Right lobe of liver (tissue), 6 donors: ENCODE data around the gene NXPH2. TPM values are rescaled to one million over a fixed set of nuclear protein-coding genes. Genes with fewer than 3 reads are reported as not detected.

Source experiments
- ATAC-seq, 4 donors: fragments of 200-7000 bp; cut with Tn5 transposase; one replicate each; pipeline ENCODE4 v1.9.1; 2020; ENCODE audit warnings: mild to moderate bottlenecking in 4 of 4, moderate library complexity in 4 of 4
- DNase-seq, 3 donors: peaks; one replicate each; pipeline ENCODE4 v3.0.0-alpha.2; 2020
- H3K27ac ChIP-seq, 3 donors: fragments of 200-600 bp; one replicate each; pipeline ENCODE4 v1.8.0; 2022
- H3K27me3 ChIP-seq, 2 donors: fragments of 200-600 bp; one replicate each; pipeline ENCODE4 v1.8.0; 2022
- H3K36me3 ChIP-seq, 4 donors: fragments of 200-600 bp; sonication (generic) in 1 of 4; one replicate each; pipeline versions ENCODE4 v1.5.1 to v1.8.0; 2017 to 2022; ENCODE audit warnings: control low read depth in 1 of 4
- H3K4me1 ChIP-seq, 4 donors: fragments of 200-600 bp; sonication (generic) in 1 of 4; one replicate each; pipeline versions ENCODE4 v1.5.1 to v1.8.0; 2017 to 2022; ENCODE audit warnings: control low read depth in 1 of 4
- H3K4me3 ChIP-seq, 3 donors: fragments of 200-600 bp; one replicate each; pipeline ENCODE4 v1.8.0; 2022
- H3K9me3 ChIP-seq, 4 donors: fragments of 200-600 bp; sonication (generic) in 1 of 4; one replicate each; pipeline versions ENCODE4 v1.5.1 to v1.8.0; 2017 to 2022; ENCODE audit warnings: control low read depth in 1 of 4
- CTCF ChIP-seq, 4 donors: fragments of 200-600 bp in 3 of 4; fragments of 450-650 bp in 1 of 4; IDR thresholded peaks; one replicate each; pipeline versions ENCODE4 v1.5.1 to v1.8.0; 2016 to 2022; ENCODE audit warnings: antibody characterized with exemption in 4 of 4, mild to moderate bottlenecking in 2 of 4
- POLR2A ChIP-seq: fragments of 450-650 bp; IDR thresholded peaks from one replicate; pipeline ENCODE4 v1.6.1; 2017; ENCODE audit warnings: antibody characterized with exemption, mild to moderate bottlenecking
- WGBS: methylation state at CpG from one replicate; pipeline ENCODE4 v1.1.6; 2018; ENCODE audit warnings: low coverage, low lambda C conversion rate; ENCODE audit not compliant: insufficient coverage; ENCODE audit errors: missing lambda C conversion rate; 5-methylcytosine and 5-hydroxymethylcytosine counted together
- intact Hi-C, 2 donors: fragments of 100-400 bp; cut with DNase I; formaldehyde crosslinking; loops; one replicate each; pipeline versions ENCODE4 v1.11.2 to v1.14.1; 2022
- total RNA-seq, 6 experiments: library from RNA; depleted of rRNA in 2 of 6; stranded (reverse); fragments of >200 nt in 2 of 6; fragmentation: NEBNext Ultra II Directional in 3 of 6; extraction: Animal tissue kit (Norgen Biotek cat#: 25700) in 3 of 6; gene quantifications; one replicate each; pipeline versions ENCODE4 v1.1.0 to v1.2.4, GENCODE V29; 2016 to 2023
- donor health status: DM: no; HTN: yes; CAD: no.
- donor health status: DM: no; HTN: no; CAD: no.
- donor health status: DM: no; HTN: no; CAD: no.
- donor health status: DM: no; HTN: yes; CAD: no.
- donor health status: DM: no; HTN: yes; CAD: no.

Gene NXPH2
- total RNA-seq, 6 experiments from 2014 or later: not detected

GRCh38 chr2:138677221-138677620 lies 103.0 kb downstream of the NXPH2 start:
- WGBS: 30% methylated on average over 1 of the region's 1 CpG
- ATAC-seq (peak in 3 of 4 donors; percentile 40 to 76 (median 61)), DNase-seq (no peak)
- no peak overlapping the region for H3K27ac ChIP-seq
- intact Hi-C loops: no loop called here
- H3K4me3 ChIP-seq: no peak overlapping the region
- H3K9me3 ChIP-seq: no peaks in the 10 kb centered on the region
- no peaks in the 10 kb centered on the region for H3K27me3 ChIP-seq
- no peaks in the 10 kb centered on the region for H3K36me3 ChIP-seq
- peaks cover 0 to 8% (median 0%) of the 10 kb centered on the region in 4 donors for H3K4me1 ChIP-seq
- no peak for TF ChIP-seq POLR2A
- no peak for TF ChIP-seq CTCF (IDR thresholded peaks at IDR 0.05)

- peaks cover 0 to 8% (median 0%) of the 10 kb centered on the region in 4 donors for H3K4me1 ChIP-seq
- intact Hi-C loops: no loop called here
- H3K4me3 ChIP-seq: no peak overlapping the region
- ATAC-seq (peak in 2 of 4 donors; percentile 62 to 78), DNase-seq (no peak)
- TF ChIP-seq POLR2A (no peak), CTCF (IDR thresholded peaks at IDR 0.05) (no peak)
- H3K9me3 ChIP-seq: no peaks in the 10 kb centered on the region
- no peak overlapping the region for H3K27ac ChIP-seq
- 100% methylated on average over 2 of the region's 2 CpGs for WGBS
- H3K27me3 ChIP-seq: no peaks in the 10 kb centered on the region
- H3K36me3 ChIP-seq: no peaks in the 10 kb centered on the region
Observed at GRCh38 chr2:138676619-138677021, 103.6 kb downstream of the NXPH2 start.

GRCh38 chr2:138671566-138671965 lies 108.6 kb downstream of the NXPH2 start:
- H3K27me3 ChIP-seq: no peaks in the 10 kb centered on the region
- no peak overlapping the region for H3K27ac ChIP-seq
- intact Hi-C loops: no loop called here
- no peaks in the 10 kb centered on the region for H3K9me3 ChIP-seq
- no peak for TF ChIP-seq CTCF (IDR thresholded peaks at IDR 0.05)
- TF ChIP-seq POLR2A: no peak
- DNase-seq: no peak
- no peak overlapping the region for H3K4me3 ChIP-seq
- no peaks in the 10 kb centered on the region for H3K4me1 ChIP-seq
- no peaks in the 10 kb centered on the region for H3K36me3 ChIP-seq
- WGBS: 85% methylated on average over 10 of the region's 10 CpGs
- no peak for ATAC-seq

GRCh38 chr2:138670734-138671133 lies 109.5 kb downstream of the NXPH2 start:
- H3K27ac ChIP-seq: no peak overlapping the region
- no peaks in the 10 kb centered on the region for H3K4me1 ChIP-seq
- ATAC-seq (no peak), DNase-seq (no peak)
- H3K9me3 ChIP-seq: no peaks in the 10 kb centered on the region
- no peaks in the 10 kb centered on the region for H3K27me3 ChIP-seq
- intact Hi-C loops: no loop called here
- no peak for TF ChIP-seq POLR2A
- TF ChIP-seq CTCF (IDR thresholded peaks at IDR 0.05): no peak
- no peak overlapping the region for H3K4me3 ChIP-seq
- 56% methylated on average over 3 of the region's 5 CpGs for WGBS
- H3K36me3 ChIP-seq: no peaks in the 10 kb centered on the region

GRCh38 chr2:138665937-138666336 lies 114.3 kb downstream of the NXPH2 start:
- no peaks in the 10 kb centered on the region for H3K4me1 ChIP-seq
- H3K36me3 ChIP-seq: no peaks in the 10 kb centered on the region
- intact Hi-C loops: no loop called here
- no peaks in the 10 kb centered on the region for H3K9me3 ChIP-seq
- no peak overlapping the region for H3K4me3 ChIP-seq
- WGBS: 82% methylated on average over 2 of the region's 2 CpGs
- ATAC-seq (no peak), DNase-seq (no peak)
- no peak overlapping the region for H3K27ac ChIP-seq
- H3K27me3 ChIP-seq: no peaks in the 10 kb centered on the region
- no peak for TF ChIP-seq POLR2A
- no peak for TF ChIP-seq CTCF (IDR thresholded peaks at IDR 0.05)
